DMS79 treated with DMSO at 0.1 percent for 48 hours (cell line): ENCODE measurements around the gene CGAS.
"Not testable (repeated sequence)": the region's sequence is repeated elsewhere in the genome, so short reads cannot be mapped to it uniquely, and the experiment has no call there.

Source experiments
- DNase-seq: peaks from one replicate; lab custom pipeline; 2025; lab: John Stamatoyannopoulos, UW

CGAS gene

GRCh38 chr6:73452107-73452461 lies at the start of gene CGAS:
TSS of gene CGAS (minus strand) at chr6:73452297. CDS start at chr6:73452181, 116 bp downstream.
- peak; percentile 57 for DNase-seq

DNA sequence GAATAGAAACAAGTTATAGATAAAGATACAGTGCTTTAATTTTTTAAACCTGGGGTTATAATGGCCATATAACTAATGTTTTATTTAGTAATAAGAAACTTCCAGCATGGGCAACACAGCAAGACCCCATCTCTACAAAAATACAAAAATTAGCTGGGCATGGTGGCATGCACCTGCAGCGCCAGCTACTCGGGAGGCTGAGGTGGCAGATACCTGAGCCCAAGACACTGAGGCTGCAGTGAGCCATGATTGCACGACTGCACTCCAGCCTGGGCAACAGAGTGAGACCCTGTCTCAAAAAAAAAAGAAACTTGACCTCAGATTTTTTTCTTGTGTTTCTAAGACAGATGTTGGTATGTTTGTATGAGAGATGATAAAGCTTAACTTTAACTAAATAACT lies 45.8 kb upstream of the CGAS start:
- no peak for DNase-seq

GRCh38 chr6:73491377-73491776 lies 39.3 kb upstream of the CGAS start:
- no peak for DNase-seq

DNA sequence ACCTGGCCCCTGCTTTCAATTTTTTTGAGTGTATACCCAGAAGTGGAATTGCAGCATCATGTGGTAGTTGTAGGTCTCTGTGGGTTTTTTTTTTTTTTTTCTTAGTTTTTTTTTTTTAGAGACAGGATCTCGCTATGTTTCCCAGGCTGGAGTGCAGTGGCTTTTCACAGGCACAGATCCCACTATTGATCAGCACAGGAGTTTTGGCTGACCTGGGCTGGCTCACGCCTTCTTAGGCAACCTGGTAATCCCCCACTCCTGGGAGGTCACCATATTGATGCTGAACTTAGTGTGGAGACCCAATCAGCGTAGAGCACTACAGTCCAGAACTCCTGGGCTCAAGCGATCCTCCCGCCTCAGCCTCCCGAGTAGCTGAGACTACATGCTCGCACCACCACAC lies 35.4 kb upstream of the CGAS start:
- DNase-seq = no peak

- no peak for DNase-seq
Observed at GRCh38 chr6:73484438-73484837, 32.3 kb upstream of the CGAS start.

- no peak for DNase-seq
Observed at GRCh38 chr6:73481969-73482368, 29.9 kb upstream of the CGAS start.

GRCh38 chr6:73477407-73477806 lies 25.3 kb upstream of the CGAS start:
- DNase-seq = no peak

DNA sequence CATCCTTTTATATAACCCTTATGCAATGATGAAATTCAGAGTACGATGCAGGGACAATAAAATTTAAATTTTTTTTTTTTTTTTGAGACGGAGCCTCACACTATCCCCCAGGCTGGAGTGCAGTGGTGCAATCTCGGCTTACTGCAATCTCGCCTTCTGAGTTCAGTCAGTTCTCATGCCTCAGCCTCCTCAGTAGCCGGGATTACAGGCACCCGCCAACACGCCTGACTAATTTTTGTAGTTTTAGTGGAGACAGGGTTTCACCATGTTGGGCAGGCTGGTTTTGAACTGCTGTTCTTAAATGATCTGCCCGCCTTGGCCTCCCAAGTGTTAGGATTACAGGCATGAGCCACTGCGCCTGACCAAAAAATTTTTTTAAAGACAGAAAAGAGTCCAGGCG lies 24.6 kb upstream of the CGAS start:
- DNase-seq = no peak

GRCh38 chr6:73471686-73472290 lies 19.7 kb upstream of the CGAS start:
- no peak for DNase-seq

DNA sequence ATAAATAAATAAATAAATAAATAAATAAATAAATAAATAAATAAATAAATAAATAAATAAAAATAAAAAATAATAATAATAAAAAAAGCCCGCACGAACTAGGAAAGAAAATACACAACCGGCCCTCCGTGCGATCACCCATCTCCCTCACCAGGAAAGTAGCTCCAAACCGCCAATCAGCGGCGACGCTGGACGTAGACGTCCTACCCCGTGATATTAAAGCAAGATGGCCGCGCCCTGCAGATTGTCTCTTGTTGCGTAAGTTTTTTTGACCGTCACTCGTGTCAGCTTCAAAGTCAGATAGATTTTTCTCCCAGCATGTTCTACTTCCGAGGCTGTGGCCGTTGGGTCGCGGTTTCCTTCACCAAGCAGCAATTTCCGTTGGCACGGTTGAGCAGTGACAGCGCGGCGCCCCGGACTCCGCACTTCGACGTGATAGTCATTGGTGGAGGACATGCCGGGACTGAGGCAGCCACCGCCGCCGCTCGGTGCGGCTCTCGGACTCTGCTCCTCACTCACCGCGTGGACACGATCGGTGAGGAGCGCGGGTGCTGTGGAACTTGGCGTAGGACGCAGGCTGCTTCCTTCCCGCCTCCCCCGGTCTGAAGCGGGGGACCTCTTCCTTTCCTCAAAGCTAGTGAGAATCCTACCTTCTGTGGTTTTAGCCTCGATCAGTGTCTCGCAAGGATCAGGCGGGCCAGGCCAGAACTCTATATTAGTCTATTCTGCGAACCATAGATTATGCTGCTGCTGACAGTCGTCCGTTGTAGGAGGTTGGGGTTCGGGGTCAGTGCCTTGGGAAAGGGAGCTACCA lies 9.6 kb upstream of the CGAS start, which contains the start of gene MTO1:
TSS of gene MTO1 (plus strand) at position 201 of the 814 bp plus-strand sequence. CDS start at position 319, 118 bp downstream.
- DNase-seq = peak; percentile 89

- no peak for DNase-seq
Observed at GRCh38 chr6:73460056-73460455, 8.0 kb upstream of the CGAS start.

DNA sequence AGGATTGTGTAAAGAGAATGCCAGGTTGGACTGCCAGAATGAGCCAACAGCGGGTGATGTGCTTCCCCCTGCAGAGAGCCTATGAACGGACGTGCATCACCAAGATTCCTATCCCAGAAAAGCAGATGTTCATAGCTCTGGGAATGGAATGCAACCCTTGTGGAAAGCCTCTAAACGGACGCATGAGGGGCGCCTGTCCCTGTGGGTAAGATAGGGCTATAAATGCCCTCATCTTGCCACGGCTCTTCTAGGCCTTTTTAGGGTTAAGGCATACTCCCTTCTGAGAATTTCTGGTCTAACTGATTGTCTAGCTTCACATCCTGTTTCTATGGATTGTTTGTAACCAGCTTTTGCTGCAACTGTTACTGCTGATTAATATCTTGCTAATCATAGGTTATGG lies 7.4 kb upstream of the CGAS start:
- DNase-seq = not testable (repeated sequence)

DNA sequence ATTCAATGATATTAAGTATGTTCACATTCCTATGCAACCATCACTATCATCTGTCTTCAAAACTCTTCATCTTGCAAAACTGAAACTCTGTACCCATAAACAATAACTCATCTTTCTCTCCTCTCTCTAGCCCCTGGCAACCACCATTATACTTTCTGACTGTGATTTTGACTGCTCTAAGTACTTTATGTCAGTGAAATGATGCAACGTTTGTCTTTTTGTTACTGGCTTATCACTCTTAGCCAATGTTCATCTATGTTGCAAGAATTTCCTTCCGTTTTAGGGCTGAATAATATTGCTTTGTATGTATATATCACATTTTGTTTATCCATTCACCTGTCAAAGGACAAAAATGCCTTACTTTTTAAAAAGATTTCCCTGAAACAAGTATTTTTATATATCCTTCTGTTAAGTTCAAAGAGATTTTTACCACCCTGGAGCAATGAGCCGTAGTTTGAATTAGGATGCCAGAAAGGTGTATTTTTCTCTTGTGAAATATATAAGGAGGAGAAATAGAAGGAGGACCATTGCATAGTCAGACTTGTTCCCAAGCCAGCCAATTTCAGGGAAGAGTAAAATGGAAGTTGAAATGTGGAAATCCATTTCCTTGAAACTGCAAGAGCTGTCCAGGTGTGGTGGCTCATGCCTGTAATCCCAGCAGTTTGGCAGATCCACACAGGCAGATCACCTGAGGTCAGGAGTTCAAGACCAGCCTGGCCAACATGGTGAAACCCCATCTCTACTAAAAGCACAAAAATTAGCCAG lies 4.0 kb upstream of the CGAS start:
- no peak for DNase-seq

- DNase-seq = peak; percentile 75
Observed at GRCh38 chr6:73451223-73452106, 632 bp downstream of the CGAS start.

- no peak for DNase-seq
Observed at GRCh38 chr6:73443555-73443954, 8.5 kb downstream of the CGAS start.

GRCh38 chr6:73435236-73435635 lies 16.9 kb downstream of the CGAS start:
- DNase-seq = no peak

- DNase-seq = no peak
Observed at GRCh38 chr6:73421534-73421933, 30.6 kb downstream of the CGAS start.

DNA sequence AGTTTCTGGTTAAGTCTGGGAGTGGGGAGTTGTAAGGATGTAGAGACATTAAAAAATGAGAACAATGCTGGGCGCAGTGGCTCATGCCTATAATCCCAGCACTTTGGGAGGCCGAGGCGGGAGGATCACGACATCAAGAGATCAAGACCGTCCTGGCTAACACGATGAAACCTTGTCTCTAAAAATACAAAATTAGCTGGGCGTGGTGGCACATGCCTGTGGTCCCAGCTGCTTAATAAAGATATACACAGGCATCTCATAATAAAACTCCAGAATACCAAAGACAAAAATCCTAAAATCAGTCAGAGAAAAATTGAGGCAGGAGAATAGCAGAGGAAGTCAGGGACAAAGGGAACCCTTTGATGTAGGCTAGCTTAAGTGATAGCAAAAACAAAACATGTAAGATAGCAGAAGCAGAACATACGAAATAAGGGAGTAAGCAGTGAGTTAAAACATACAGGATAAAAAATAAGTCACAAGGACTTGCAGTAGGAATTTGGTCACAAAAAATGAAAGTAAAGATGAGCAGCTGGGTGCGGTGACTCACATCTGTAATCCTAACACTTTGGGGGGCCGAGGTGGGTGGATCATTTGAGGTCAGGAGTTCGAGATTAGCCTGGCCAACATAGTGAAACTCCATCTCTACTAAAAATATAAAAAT lies 33.9 kb downstream of the CGAS start:
- DNase-seq = no peak

- no peak for DNase-seq
Observed at GRCh38 chr6:73413102-73413501, 39.0 kb downstream of the CGAS start.

- DNase-seq = no peak
Observed at GRCh38 chr6:73409395-73409794, 42.7 kb downstream of the CGAS start.

DNA sequence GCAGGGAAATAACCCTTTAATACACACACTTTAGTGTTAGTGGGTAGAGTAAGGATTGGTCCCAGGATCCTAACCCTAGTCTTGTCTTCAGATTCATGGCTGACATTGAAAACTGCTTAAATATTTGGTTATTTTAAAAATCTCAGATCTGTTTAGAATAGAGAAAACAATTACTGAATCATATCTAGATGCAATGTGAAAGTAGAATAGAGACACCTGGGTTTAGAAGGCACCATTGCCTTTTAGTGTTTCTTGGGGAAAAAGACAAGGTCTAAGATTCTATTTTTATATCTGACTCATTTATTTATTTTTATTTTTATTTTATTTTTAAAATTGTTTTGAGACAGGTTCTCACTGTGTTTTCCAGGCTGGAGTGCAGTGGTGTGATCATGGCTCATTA lies 51.4 kb downstream of the CGAS start:
- DNase-seq = no peak
